ENCODE data around the gene SLC35E4.

Gene SLC35E4

GRCh38 chr22:30602049-30602448 is 33.5 kb upstream of the SLC35E4 start:
- no peak for TF ChIP-seq TAF1 (IDR thresholded peaks at IDR 0.05; ENCODE audit: borderline replicate concordance, insufficient read depth, low read length)
- TF ChIP-seq FOXP2 (optimal IDR thresholded peaks at IDR 0.05; ENCODE audit: borderline replicate concordance, extremely low read depth, extremely low read length, insufficient read depth), result no peak
- no peak for TF ChIP-seq POLR2AphosphoS5 (IDR thresholded peaks at IDR 0.05; ENCODE audit: low read depth, low read length)
- TF ChIP-seq SIN3A (IDR thresholded peaks at IDR 0.05; ENCODE audit: borderline replicate concordance, insufficient read depth, low read length), result no peak
- no peak for TF ChIP-seq REST (IDR thresholded peaks at IDR 0.05; ENCODE audit: insufficient read depth in 1 of 2, low read depth in 2 of 2, low read length in 2 of 2)

GRCh38 chr22:30603801-30604200 is 31.8 kb upstream of the SLC35E4 start:
- no peak for TF ChIP-seq TAF1 (IDR thresholded peaks at IDR 0.05; ENCODE audit: borderline replicate concordance, insufficient read depth, low read length)
- no peak for TF ChIP-seq REST (IDR thresholded peaks at IDR 0.05; ENCODE audit: insufficient read depth in 1 of 2, low read depth in 2 of 2, low read length in 2 of 2)
- no peak for TF ChIP-seq SIN3A (IDR thresholded peaks at IDR 0.05; ENCODE audit: borderline replicate concordance, insufficient read depth, low read length)
- TF ChIP-seq FOXP2 (optimal IDR thresholded peaks at IDR 0.05; ENCODE audit: borderline replicate concordance, extremely low read depth, extremely low read length, insufficient read depth), result no peak
- TF ChIP-seq POLR2AphosphoS5 (IDR thresholded peaks at IDR 0.05; ENCODE audit: low read depth, low read length), result no peak

- TF ChIP-seq REST (IDR thresholded peaks at IDR 0.05; ENCODE audit: insufficient read depth in 1 of 2, low read depth in 2 of 2, low read length in 2 of 2) (no peak), FOXP2 (optimal IDR thresholded peaks at IDR 0.05; ENCODE audit: borderline replicate concordance, extremely low read depth, extremely low read length, insufficient read depth) (no peak), POLR2AphosphoS5 (IDR thresholded peaks at IDR 0.05; ENCODE audit: low read depth, low read length) (no peak)
Observed at GRCh38 chr22:30604723-30605122, 30.9 kb upstream of the SLC35E4 start.

GRCh38 chr22:30605449-30606110 is 30.0 kb upstream of the SLC35E4 start:
- TF ChIP-seq POLR2AphosphoS5 (IDR thresholded peaks at IDR 0.05; ENCODE audit: low read depth, low read length) (no peak), TAF1 (IDR thresholded peaks at IDR 0.05; ENCODE audit: borderline replicate concordance, insufficient read depth, low read length) (no peak), SIN3A (IDR thresholded peaks at IDR 0.05; ENCODE audit: borderline replicate concordance, insufficient read depth, low read length) (no peak), FOXP2 (optimal IDR thresholded peaks at IDR 0.05; ENCODE audit: borderline replicate concordance, extremely low read depth, extremely low read length, insufficient read depth) (no peak), REST (IDR thresholded peaks at IDR 0.05; ENCODE audit: insufficient read depth in 1 of 2, low read depth in 2 of 2, low read length in 2 of 2) (no peak)

All from PFSK-1 (cell line).